ENCODE data around the gene KCNIP4. TPM values are rescaled to one million over a fixed set of nuclear protein-coding genes. Genes with fewer than 3 reads are reported as not detected.

The KCNIP4 gene
- total and polyA plus RNA-seq, 2 donors (not counting 1 experiment from before 2014, with no cell fraction given): not detected

DNA sequence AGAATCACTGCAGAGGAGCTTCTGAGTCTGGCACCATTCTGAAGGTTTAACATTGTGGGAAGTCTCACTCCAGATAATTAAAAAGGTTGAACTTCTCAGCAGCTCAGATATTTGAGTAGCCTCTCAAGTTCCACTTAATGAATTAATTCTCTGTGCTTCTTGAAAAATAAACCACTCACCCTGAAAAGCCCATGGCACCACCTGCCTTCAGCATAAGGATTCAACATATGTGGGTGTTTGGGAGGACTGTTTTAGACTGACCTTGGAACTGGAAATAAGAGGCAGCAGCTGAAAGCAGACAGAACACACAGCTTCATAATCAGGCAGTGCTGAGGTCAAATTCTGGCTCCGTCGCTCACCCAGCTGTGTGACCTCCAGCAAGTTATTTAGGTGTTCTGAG is 100.6 kb downstream of the KCNIP4 start:
- no peak overlapping the region for H3K4me3 ChIP-seq (ENCODE audit: control extremely low read depth in 1 of 5, extremely low read depth in 1 of 5, insufficient read depth in 1 of 5, low read depth in 2 of 5, low read length in 4 of 5)
- H3K27ac Mint-ChIP-seq: no peak overlapping the region
- TF ChIP-seq EZH2 (IDR thresholded peaks at IDR 0.05; ENCODE audit: borderline replicate concordance, insufficient read depth, low read depth, low read length, poor library complexity, severe bottlenecking): no peak
- TF ChIP-seq, protein P1, sequence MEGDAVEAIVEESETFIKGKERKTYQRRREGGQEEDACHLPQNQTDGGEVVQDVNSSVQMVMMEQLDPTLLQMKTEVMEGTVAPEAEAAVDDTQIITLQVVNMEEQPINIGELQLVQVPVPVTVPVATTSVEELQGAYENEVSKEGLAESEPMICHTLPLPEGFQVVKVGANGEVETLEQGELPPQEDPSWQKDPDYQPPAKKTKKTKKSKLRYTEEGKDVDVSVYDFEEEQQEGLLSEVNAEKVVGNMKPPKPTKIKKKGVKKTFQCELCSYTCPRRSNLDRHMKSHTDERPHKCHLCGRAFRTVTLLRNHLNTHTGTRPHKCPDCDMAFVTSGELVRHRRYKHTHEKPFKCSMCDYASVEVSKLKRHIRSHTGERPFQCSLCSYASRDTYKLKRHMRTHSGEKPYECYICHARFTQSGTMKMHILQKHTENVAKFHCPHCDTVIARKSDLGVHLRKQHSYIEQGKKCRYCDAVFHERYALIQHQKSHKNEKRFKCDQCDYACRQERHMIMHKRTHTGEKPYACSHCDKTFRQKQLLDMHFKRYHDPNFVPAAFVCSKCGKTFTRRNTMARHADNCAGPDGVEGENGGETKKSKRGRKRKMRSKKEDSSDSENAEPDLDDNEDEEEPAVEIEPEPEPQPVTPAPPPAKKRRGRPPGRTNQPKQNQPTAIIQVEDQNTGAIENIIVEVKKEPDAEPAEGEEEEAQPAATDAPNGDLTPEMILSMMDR (IDR thresholded peaks at IDR 0.05): no peak
- no peak overlapping the region for H3K4me2 ChIP-seq (replicated peaks; ENCODE audit: low read depth, low read length, poor library complexity, severe bottlenecking)
- WGBS (ENCODE audit: insufficient coverage): 100% methylated on average over 2 of the region's 2 CpGs
- no peaks in the 10 kb centered on the region for H3K36me3 ChIP-seq (replicated peaks in 1 of 2; ENCODE audit: control extremely low read depth in 1 of 2, control insufficient read depth in 1 of 2, extremely low read depth in 1 of 2, insufficient read depth in 2 of 2, low read length in 1 of 2)
- H4K20me1 ChIP-seq (ENCODE audit: control insufficient read depth, insufficient read depth, low read length, poor library complexity, severe bottlenecking): no peaks in the 10 kb centered on the region
- intact Hi-C loops (cut with micrococcal nuclease): no loop called here
- CTCF ChIA-PET: no interaction called here
- POLR2A ChIA-PET: no interaction called here
- no peak overlapping the region for H3K27ac ChIP-seq (ENCODE audit: low read length in 2 of 2)
- ATAC-seq (ENCODE audit: low read depth) (no peak), DNase-seq (no peak)
- H2AFZ ChIP-seq (ENCODE audit: insufficient read depth, low read depth, low read length, poor library complexity, severe bottlenecking): no peak overlapping the region
- H3K9me3 ChIP-seq (ENCODE audit: control extremely low read depth in 1 of 3, control insufficient read depth in 2 of 3, insufficient read depth in 1 of 3, low read length in 2 of 3): peaks cover 0 to 1% (median 0%) of the 10 kb centered on the region in 3 donors
- no peak overlapping the region for H3K9ac ChIP-seq (ENCODE audit: low read length)
- H3K27me3 ChIP-seq (replicated peaks in 1 of 4; ENCODE audit: control extremely low read depth in 1 of 4, control insufficient read depth in 3 of 4, insufficient read depth in 4 of 4, low read length in 3 of 4): no peaks in the 10 kb centered on the region
- H3K79me2 ChIP-seq (ENCODE audit: control insufficient read depth, insufficient read depth, low read length): no peaks in the 10 kb centered on the region
- H3K27me3 Mint-ChIP-seq: no peaks in the 10 kb centered on the region
- no peaks in the 10 kb centered on the region for H3K4me1 Mint-ChIP-seq
- H3K4me1 ChIP-seq (ENCODE audit: control insufficient read depth in 2 of 2, insufficient read depth in 2 of 2, low read length in 2 of 2): no peaks in the 10 kb centered on the region
- no peak overlapping the region for H3K4me3 Mint-ChIP-seq
- H3K9me3 Mint-ChIP-seq (ENCODE audit: insufficient read depth): peaks cover 4% of the 10 kb centered on the region

DNA sequence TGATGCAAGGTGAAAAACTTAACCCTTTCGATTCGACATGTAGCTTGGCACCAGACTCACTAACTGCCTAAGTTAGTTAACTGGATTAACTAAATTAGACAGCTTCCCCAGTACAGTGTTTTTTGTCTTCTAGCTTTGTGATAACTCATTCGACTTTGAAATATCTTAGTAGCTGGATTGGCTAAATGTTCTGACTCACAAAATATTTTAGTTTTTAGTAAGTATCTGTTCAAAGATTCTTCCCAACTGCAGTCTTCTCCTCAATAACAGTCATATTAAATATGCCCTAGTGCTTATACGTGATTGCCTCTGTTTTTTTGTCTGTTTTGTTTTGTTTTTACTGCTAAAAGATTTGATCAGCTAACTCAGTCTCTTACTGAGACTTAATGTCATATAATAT is 102.9 kb downstream of the KCNIP4 start:
- Histone ChIP-seq H4K20me1 (ENCODE audit: control insufficient read depth, insufficient read depth, low read length, poor library complexity, severe bottlenecking) (no peaks in the 10 kb centered on the region), H3K4me1 (ENCODE audit: control insufficient read depth in 2 of 2, insufficient read depth in 2 of 2, low read length in 2 of 2) (no peaks in the 10 kb centered on the region), H3K36me3 (replicated peaks in 1 of 2; ENCODE audit: control extremely low read depth in 1 of 2, control insufficient read depth in 1 of 2, extremely low read depth in 1 of 2, insufficient read depth in 2 of 2, low read length in 1 of 2) (no peaks in the 10 kb centered on the region), H2AFZ (ENCODE audit: insufficient read depth, low read depth, low read length, poor library complexity, severe bottlenecking) (no peak overlapping the region), H3K27me3 (replicated peaks in 1 of 4; ENCODE audit: control extremely low read depth in 1 of 4, control insufficient read depth in 3 of 4, insufficient read depth in 4 of 4, low read length in 3 of 4) (no peaks in the 10 kb centered on the region), H3K9ac (ENCODE audit: low read length) (no peak overlapping the region), H3K4me3 (ENCODE audit: control extremely low read depth in 1 of 5, extremely low read depth in 1 of 5, insufficient read depth in 1 of 5, low read depth in 2 of 5, low read length in 4 of 5) (no peak overlapping the region), H3K4me2 (replicated peaks; ENCODE audit: low read depth, low read length, poor library complexity, severe bottlenecking) (no peak overlapping the region), H3K79me2 (ENCODE audit: control insufficient read depth, insufficient read depth, low read length) (no peaks in the 10 kb centered on the region), H3K9me3 (ENCODE audit: control extremely low read depth in 1 of 3, control insufficient read depth in 2 of 3, insufficient read depth in 1 of 3, low read length in 2 of 3) (peaks cover 0 to 1% (median 0%) of the 10 kb centered on the region in 3 donors), H3K27ac (ENCODE audit: low read length in 2 of 2) (no peak overlapping the region)
- Mint-ChIP-seq H3K27me3 (no peaks in the 10 kb centered on the region), H3K4me1 (no peaks in the 10 kb centered on the region), H3K9me3 (ENCODE audit: insufficient read depth) (peaks cover under 1% of the 10 kb centered on the region), H3K27ac (no peak overlapping the region), H3K4me3 (no peak overlapping the region)
- intact Hi-C loops (cut with micrococcal nuclease): no loop called here
- no peak for TF ChIP-seq EZH2 (IDR thresholded peaks at IDR 0.05; ENCODE audit: borderline replicate concordance, insufficient read depth, low read depth, low read length, poor library complexity, severe bottlenecking)
- TF ChIP-seq, protein P1 (IDR thresholded peaks at IDR 0.05): no peak
- ChIA-PET POLR2A (no interaction called here), CTCF (no interaction called here)
- no peak for ATAC-seq (ENCODE audit: low read depth)
- no CpG with 5 or more reads among the region's 4 CpGs for WGBS (ENCODE audit: insufficient coverage)
- no peak for DNase-seq
